Heart left ventricle (tissue), 13 donors: ENCODE data around the gene SETD7.

Experiments used
- POLR2A ChIP-seq, 2 donors: fragments of 450-650 bp; IDR thresholded peaks; one replicate each; pipeline ENCODE4 v1.6.1; 2017; ENCODE audit warnings: antibody characterized with exemption in 2 of 2, mild to moderate bottlenecking in 2 of 2, moderate library complexity in 2 of 2
- TF ChIP-seq, protein P1 (sequence below), 12 donors: fragments of 200-600 bp; sonication (generic) in 4 of 12; IDR thresholded peaks; one replicate each; pipeline versions ENCODE4 v1.5.0 to v1.8.0; 2018 to 2022; ENCODE audit warnings: antibody characterized with exemption in 12 of 12, mild to moderate bottlenecking in 5 of 12
- donor health status: ischemic (EF 13 %, LVEDD 7.1; RV severe dilation, severe dysfunction).
- donor health status: DM: no; HTN: yes; CAD: no.
- donor health status: DM: no; HTN: no; CAD: no.
- donor health status: ischemic (EF 25% LVEDD 6.9; RV normal size, moderate dysfunction).
- donor health status: ischemic (EF 25% LVEDD 5.7; RV mildly dilated, moderate dysfunction).
- donor health status: ischemic (EF 35%, LVEDD 5.7; RV mildly dilated, moderate dysfunction).
- donor health status: nonischemic (EF 11% LVEDD 7.7; RV severe dilation, severe dysfunction).
- donor health status: DM: yes; HTN: yes; CAD: no.
- donor health status: PGD.
- donor health status: ischemic (EF 29% LVEDD 5.4; RV normal size, mild dysfunction).
- donor health status: nonischemic (EF 23%, LVEDD 6.1; RV moderate dilation, normal function).

- TF ChIP-seq, protein P1, sequence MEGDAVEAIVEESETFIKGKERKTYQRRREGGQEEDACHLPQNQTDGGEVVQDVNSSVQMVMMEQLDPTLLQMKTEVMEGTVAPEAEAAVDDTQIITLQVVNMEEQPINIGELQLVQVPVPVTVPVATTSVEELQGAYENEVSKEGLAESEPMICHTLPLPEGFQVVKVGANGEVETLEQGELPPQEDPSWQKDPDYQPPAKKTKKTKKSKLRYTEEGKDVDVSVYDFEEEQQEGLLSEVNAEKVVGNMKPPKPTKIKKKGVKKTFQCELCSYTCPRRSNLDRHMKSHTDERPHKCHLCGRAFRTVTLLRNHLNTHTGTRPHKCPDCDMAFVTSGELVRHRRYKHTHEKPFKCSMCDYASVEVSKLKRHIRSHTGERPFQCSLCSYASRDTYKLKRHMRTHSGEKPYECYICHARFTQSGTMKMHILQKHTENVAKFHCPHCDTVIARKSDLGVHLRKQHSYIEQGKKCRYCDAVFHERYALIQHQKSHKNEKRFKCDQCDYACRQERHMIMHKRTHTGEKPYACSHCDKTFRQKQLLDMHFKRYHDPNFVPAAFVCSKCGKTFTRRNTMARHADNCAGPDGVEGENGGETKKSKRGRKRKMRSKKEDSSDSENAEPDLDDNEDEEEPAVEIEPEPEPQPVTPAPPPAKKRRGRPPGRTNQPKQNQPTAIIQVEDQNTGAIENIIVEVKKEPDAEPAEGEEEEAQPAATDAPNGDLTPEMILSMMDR (IDR thresholded peaks at IDR 0.05) = no peak
- TF ChIP-seq POLR2A (IDR thresholded peaks at IDR 0.05) = no peak
Observed at GRCh38 chr4:139499186-139499585, 56.8 kb downstream of the SETD7 start.
